ENCODE measurements around the gene DNAH6.
A peak's percentile ranks its signal among the peaks of the same experiment; 100 is the strongest.

The DNAH6 gene

GRCh38 chr2:84687498-84688149 lies 171.3 kb downstream of the DNAH6 start:
- Histone ChIP-seq H3K4me1 (ENCODE audit: control insufficient read depth, insufficient read depth, low read length, unreplicated experiment) (no peaks in the 10 kb centered on the region), H3K36me3 (ENCODE audit: insufficient read depth, low read length) (no peaks in the 10 kb centered on the region), H3K79me2 (ENCODE audit: control insufficient read depth, insufficient read depth, low read length, unreplicated experiment) (no peaks in the 10 kb centered on the region), H3K27ac (ENCODE audit: low read depth, low read length) (no peak overlapping the region), H2AFZ (ENCODE audit: low read length, unreplicated experiment) (no peak overlapping the region), H3K4me3 (ENCODE audit: low read depth, low read length) (no peak overlapping the region), H3K27me3 (ENCODE audit: insufficient read depth, low read length) (peaks cover 5% of the 10 kb centered on the region)

- Histone ChIP-seq H3K79me2 (ENCODE audit: control insufficient read depth, insufficient read depth, low read length, unreplicated experiment) (no peaks in the 10 kb centered on the region), H3K27me3 (ENCODE audit: insufficient read depth, low read length) (no peaks in the 10 kb centered on the region; the same call in none of the 2 replicates), H3K4me1 (ENCODE audit: control insufficient read depth, insufficient read depth, low read length, unreplicated experiment) (no peaks in the 10 kb centered on the region), H3K36me3 (ENCODE audit: insufficient read depth, low read length) (no peaks in the 10 kb centered on the region), H3K4me3 (ENCODE audit: low read depth, low read length) (no peak overlapping the region), H2AFZ (ENCODE audit: low read length, unreplicated experiment) (no peak overlapping the region), H3K27ac (ENCODE audit: low read depth, low read length) (no peak overlapping the region)
These were observed 173.9 kb downstream of the DNAH6 start for GRCh38 chr2:84690225-84690624.

GRCh38 chr2:84694088-84694622 lies 177.9 kb downstream of the DNAH6 start:
- Histone ChIP-seq H3K79me2 (ENCODE audit: control insufficient read depth, insufficient read depth, low read length, unreplicated experiment) (no peaks in the 10 kb centered on the region), H2AFZ (ENCODE audit: low read length, unreplicated experiment) (no peak overlapping the region), H3K36me3 (ENCODE audit: insufficient read depth, low read length) (no peaks in the 10 kb centered on the region), H3K4me1 (ENCODE audit: control insufficient read depth, insufficient read depth, low read length, unreplicated experiment) (peaks cover 5% of the 10 kb centered on the region), H3K4me3 (ENCODE audit: low read depth, low read length) (no peak overlapping the region), H3K27me3 (ENCODE audit: insufficient read depth, low read length) (no peaks in the 10 kb centered on the region; the same call in none of the 2 replicates), H3K27ac (ENCODE audit: low read depth, low read length) (no peak overlapping the region)

- peaks cover 13% of the 10 kb centered on the region for H3K4me1 ChIP-seq (ENCODE audit: control insufficient read depth, insufficient read depth, low read length, unreplicated experiment)
- H3K27me3 ChIP-seq (ENCODE audit: insufficient read depth, low read length): no peaks in the 10 kb centered on the region; the same call in 1 of the 2 replicates
- H3K79me2 ChIP-seq (ENCODE audit: control insufficient read depth, insufficient read depth, low read length, unreplicated experiment): no peaks in the 10 kb centered on the region
- H2AFZ ChIP-seq (ENCODE audit: low read length, unreplicated experiment): no peak overlapping the region
- H3K27ac ChIP-seq (ENCODE audit: low read depth, low read length): no peak overlapping the region
- H3K36me3 ChIP-seq (ENCODE audit: insufficient read depth, low read length): no peaks in the 10 kb centered on the region
- no peak overlapping the region for H3K4me3 ChIP-seq (ENCODE audit: low read depth, low read length)
These were observed 181.6 kb downstream of the DNAH6 start for GRCh38 chr2:84697895-84698294.

GRCh38 chr2:84700006-84700405 lies 183.7 kb downstream of the DNAH6 start:
- Histone ChIP-seq H3K27me3 (ENCODE audit: insufficient read depth, low read length) (no peaks in the 10 kb centered on the region), H2AFZ (ENCODE audit: low read length, unreplicated experiment) (no peak overlapping the region), H3K27ac (ENCODE audit: low read depth, low read length) (no peak overlapping the region), H3K4me3 (ENCODE audit: low read depth, low read length) (no peak overlapping the region), H3K79me2 (ENCODE audit: control insufficient read depth, insufficient read depth, low read length, unreplicated experiment) (no peaks in the 10 kb centered on the region), H3K36me3 (ENCODE audit: insufficient read depth, low read length) (no peaks in the 10 kb centered on the region), H3K4me1 (ENCODE audit: control insufficient read depth, insufficient read depth, low read length, unreplicated experiment) (peaks cover 13% of the 10 kb centered on the region)

GRCh38 chr2:84701880-84702279 lies 185.6 kb downstream of the DNAH6 start:
- Histone ChIP-seq H3K27ac (ENCODE audit: low read depth, low read length) (peak overlapping the region; percentile 76), H3K36me3 (ENCODE audit: insufficient read depth, low read length) (no peaks in the 10 kb centered on the region)

GRCh38 chr2:84702941-84703340 lies 186.6 kb downstream of the DNAH6 start:
- H3K79me2 ChIP-seq (ENCODE audit: control insufficient read depth, insufficient read depth, low read length, unreplicated experiment): no peaks in the 10 kb centered on the region
- H3K27me3 ChIP-seq (ENCODE audit: insufficient read depth, low read length): no peaks in the 10 kb centered on the region
- H3K4me1 ChIP-seq (ENCODE audit: control insufficient read depth, insufficient read depth, low read length, unreplicated experiment): peaks cover 11% of the 10 kb centered on the region
- no peak overlapping the region for H3K4me3 ChIP-seq (ENCODE audit: low read depth, low read length)
- H2AFZ ChIP-seq (ENCODE audit: low read length, unreplicated experiment): no peak overlapping the region
- H3K27ac ChIP-seq (ENCODE audit: low read depth, low read length): no peak overlapping the region
- no peaks in the 10 kb centered on the region for H3K36me3 ChIP-seq (ENCODE audit: insufficient read depth, low read length)

More at GRCh38 chr2:84701880-84702279, 185.6 kb downstream of the DNAH6 start:
- Histone ChIP-seq H3K4me1 (ENCODE audit: control insufficient read depth, insufficient read depth, low read length, unreplicated experiment) (peaks cover 13% of the 10 kb centered on the region), H3K27me3 (ENCODE audit: insufficient read depth, low read length) (no peaks in the 10 kb centered on the region), H2AFZ (ENCODE audit: low read length, unreplicated experiment) (no peak overlapping the region), H3K4me3 (ENCODE audit: low read depth, low read length) (no peak overlapping the region), H3K79me2 (ENCODE audit: control insufficient read depth, insufficient read depth, low read length, unreplicated experiment) (no peaks in the 10 kb centered on the region)

GRCh38 chr2:84703831-84704230 lies 187.5 kb downstream of the DNAH6 start:
- Histone ChIP-seq H3K4me3 (ENCODE audit: low read depth, low read length) (no peak overlapping the region), H3K36me3 (ENCODE audit: insufficient read depth, low read length) (no peaks in the 10 kb centered on the region), H3K79me2 (ENCODE audit: control insufficient read depth, insufficient read depth, low read length, unreplicated experiment) (no peaks in the 10 kb centered on the region), H3K4me1 (ENCODE audit: control insufficient read depth, insufficient read depth, low read length, unreplicated experiment) (peaks cover 8% of the 10 kb centered on the region), H3K27me3 (ENCODE audit: insufficient read depth, low read length) (no peaks in the 10 kb centered on the region), H3K27ac (ENCODE audit: low read depth, low read length) (no peak overlapping the region), H2AFZ (ENCODE audit: low read length, unreplicated experiment) (no peak overlapping the region)

GRCh38 chr2:84704505-84705244 lies 188.4 kb downstream of the DNAH6 start:
- Histone ChIP-seq H3K79me2 (ENCODE audit: control insufficient read depth, insufficient read depth, low read length, unreplicated experiment) (no peaks in the 10 kb centered on the region), H3K27ac (ENCODE audit: low read depth, low read length) (no peak overlapping the region), H3K36me3 (ENCODE audit: insufficient read depth, low read length) (no peaks in the 10 kb centered on the region), H2AFZ (ENCODE audit: low read length, unreplicated experiment) (no peak overlapping the region), H3K4me3 (ENCODE audit: low read depth, low read length) (no peak overlapping the region), H3K27me3 (ENCODE audit: insufficient read depth, low read length) (no peaks in the 10 kb centered on the region), H3K4me1 (ENCODE audit: control insufficient read depth, insufficient read depth, low read length, unreplicated experiment) (peaks cover 8% of the 10 kb centered on the region)

GRCh38 chr2:84705858-84706257 lies 189.6 kb downstream of the DNAH6 start:
- no peak overlapping the region for H3K27ac ChIP-seq (ENCODE audit: low read depth, low read length)
- no peaks in the 10 kb centered on the region for H3K79me2 ChIP-seq (ENCODE audit: control insufficient read depth, insufficient read depth, low read length, unreplicated experiment)
- no peak overlapping the region for H2AFZ ChIP-seq (ENCODE audit: low read length, unreplicated experiment)
- no peaks in the 10 kb centered on the region for H3K27me3 ChIP-seq (ENCODE audit: insufficient read depth, low read length)
- H3K4me3 ChIP-seq (ENCODE audit: low read depth, low read length): no peak overlapping the region
- H3K36me3 ChIP-seq (ENCODE audit: insufficient read depth, low read length): no peaks in the 10 kb centered on the region
- H3K4me1 ChIP-seq (ENCODE audit: control insufficient read depth, insufficient read depth, low read length, unreplicated experiment): peaks cover 8% of the 10 kb centered on the region

- Histone ChIP-seq H3K79me2 (ENCODE audit: control insufficient read depth, insufficient read depth, low read length, unreplicated experiment) (no peaks in the 10 kb centered on the region), H2AFZ (ENCODE audit: low read length, unreplicated experiment) (no peak overlapping the region), H3K4me3 (ENCODE audit: low read depth, low read length) (no peak overlapping the region), H3K4me1 (ENCODE audit: control insufficient read depth, insufficient read depth, low read length, unreplicated experiment) (peaks cover 2% of the 10 kb centered on the region), H3K27ac (ENCODE audit: low read depth, low read length) (no peak overlapping the region), H3K27me3 (ENCODE audit: insufficient read depth, low read length) (no peaks in the 10 kb centered on the region), H3K36me3 (ENCODE audit: insufficient read depth, low read length) (no peaks in the 10 kb centered on the region)
These were observed 192.1 kb downstream of the DNAH6 start for GRCh38 chr2:84708442-84708841.

Data from ACC112 (cell line).